Inferior parietal cortex (tissue), 1 donor: ENCODE measurements around the gene EVI5.

Experiments used
- DNase-seq: peaks from one replicate; pipeline ENCODE4 v3.0.0-alpha.2; 2016; ENCODE audit errors: extremely low spot score

EVI5 gene

DNA sequence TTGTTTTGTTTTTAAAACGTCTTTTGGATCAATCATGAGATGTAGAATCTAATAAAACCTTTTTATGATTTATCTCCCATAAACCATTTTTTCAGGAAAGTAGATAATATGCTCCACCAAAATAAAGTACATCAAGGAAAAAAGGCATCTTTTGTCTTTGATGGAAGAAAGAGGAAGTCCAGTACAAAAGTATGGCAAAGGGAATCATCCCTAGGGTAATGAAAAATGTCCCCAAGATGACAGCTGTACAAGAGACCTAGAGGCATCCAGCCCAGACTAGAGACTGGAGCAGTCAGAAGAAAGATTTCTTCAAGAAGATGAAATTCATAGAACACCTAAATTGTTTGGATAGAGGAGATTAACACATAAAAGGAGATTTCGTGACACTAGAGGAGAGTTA lies 265.9 kb downstream of the EVI5 start:
- no peak for DNase-seq

DNA sequence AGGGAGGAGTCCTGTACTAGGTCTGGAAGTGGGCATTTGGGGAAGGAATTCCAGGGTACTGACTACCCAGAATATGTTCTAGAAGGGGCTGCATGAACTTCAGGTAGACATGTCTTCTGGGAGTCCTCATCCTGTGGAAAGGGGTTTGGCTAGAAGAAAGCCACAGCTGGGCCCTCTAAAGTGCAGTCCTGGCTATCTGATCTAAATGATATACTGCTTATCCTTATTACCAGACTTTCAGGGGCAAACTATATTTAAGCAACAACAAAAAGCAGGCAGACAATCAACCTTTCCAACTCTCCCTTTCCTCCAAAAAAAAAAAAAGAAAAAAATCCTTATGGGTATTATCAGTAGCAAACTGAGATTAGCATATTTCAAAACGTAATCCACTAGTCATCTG lies 268.3 kb downstream of the EVI5 start:
- DNase-seq: no peak

DNA sequence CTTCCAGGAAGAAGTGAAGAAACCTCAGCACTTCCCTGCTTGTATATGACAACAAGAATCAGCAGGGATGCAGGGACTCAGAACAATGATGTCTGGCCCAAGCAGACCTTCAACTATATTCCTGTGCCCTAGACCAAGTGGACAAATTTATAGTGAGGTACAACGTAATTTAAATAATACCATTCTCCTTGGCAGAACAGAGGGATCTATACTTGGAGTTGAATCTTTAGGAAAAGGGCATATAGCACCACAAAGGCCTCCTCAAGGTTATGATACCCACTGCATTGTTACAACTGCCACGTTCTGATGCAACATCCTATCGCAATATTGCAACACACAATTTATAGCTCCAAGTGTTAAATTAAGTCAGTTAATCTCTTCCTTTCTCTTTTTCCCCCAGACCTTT lies 269.1 kb downstream of the EVI5 start:
- no peak for DNase-seq

DNA sequence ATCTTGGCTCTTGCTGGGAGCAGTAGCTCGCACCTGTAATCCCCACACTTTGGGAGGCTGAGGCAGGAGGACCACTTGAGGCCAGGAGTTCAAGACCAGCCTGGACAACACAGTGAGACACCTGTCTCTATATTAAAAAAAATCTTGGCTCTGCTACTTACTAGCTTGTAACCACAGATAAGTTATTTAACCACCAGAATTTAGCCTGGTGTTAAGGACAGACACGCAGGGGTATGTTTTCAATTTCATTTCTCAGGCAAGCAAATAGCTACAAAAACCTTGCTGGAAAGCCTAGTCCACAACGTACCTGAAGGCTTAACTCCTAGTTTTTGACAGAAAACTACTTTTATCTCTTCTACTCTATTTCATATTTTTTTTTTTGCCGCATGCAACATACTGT lies 273.4 kb downstream of the EVI5 start:
- no peak for DNase-seq

GRCh38 chr1:92509619-92510018 lies 275.3 kb downstream of the EVI5 start:
- no peak for DNase-seq

DNA sequence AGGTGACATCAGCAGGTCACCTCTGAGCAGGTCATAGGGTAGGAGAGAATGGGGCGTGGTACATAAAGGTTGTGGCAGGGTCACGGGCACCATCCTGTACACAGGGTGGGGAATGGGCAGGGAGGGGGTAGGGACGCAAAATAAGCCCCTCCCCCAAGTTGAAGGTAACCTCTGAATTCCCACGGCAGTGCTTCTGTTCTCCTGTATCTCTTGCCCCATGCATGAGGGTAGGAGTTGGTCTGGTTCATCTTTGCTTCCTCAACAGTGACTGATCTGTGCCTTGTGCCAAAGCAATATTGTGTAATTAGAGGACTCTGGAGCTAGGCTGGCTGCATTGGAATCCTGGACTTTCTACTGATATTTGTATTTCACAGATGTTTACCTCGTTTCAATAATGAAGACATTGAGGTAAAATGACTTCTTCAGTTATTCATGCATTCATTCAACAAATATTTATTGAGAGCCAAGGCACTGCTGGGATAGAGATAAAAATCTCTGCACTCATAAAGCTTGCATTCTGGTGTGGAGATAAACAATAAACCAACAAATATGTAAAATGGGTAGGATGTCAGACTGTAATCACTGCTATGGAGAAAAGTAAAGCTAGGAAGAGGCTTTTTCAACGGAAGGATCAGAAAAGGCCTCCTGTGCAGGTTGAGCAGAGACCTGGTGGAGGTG lies 279.8 kb downstream of the EVI5 start:
- DNase-seq: no peak

DNA sequence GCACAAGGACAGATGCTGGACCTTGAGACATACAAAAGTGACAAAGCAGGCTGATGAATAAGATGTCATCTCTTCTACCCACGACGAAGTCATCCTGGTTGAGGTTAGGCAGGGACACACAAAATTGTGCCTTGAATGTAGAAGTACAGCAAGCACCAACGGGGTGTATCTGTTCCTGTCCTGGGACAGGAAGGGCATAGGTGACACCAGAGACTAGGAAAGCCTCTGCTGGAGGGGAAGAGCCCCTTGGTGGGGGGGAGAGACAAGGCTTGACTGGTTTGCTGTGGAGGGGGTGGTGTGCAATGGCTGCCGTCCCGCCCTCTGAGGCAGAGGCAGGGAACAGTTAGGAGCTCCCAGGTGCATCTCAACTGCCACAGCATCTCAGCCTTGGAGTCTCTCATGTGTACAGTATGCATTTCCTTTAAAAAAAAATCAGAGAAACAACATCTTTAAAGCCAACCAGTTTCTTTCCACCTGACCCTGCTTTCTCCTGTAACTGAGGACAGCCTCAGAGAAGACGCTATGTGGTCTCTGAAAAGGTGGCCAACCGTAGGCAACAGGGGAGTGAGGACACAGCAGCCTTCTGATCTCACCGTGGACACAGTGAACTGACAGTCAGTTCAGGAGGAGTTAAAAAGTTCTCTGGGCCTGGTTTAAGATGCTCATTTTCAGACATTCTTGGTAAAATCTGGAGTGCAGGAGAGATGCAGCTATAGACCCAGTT lies 280.5 kb downstream of the EVI5 start:
- DNase-seq: no peak

DNA sequence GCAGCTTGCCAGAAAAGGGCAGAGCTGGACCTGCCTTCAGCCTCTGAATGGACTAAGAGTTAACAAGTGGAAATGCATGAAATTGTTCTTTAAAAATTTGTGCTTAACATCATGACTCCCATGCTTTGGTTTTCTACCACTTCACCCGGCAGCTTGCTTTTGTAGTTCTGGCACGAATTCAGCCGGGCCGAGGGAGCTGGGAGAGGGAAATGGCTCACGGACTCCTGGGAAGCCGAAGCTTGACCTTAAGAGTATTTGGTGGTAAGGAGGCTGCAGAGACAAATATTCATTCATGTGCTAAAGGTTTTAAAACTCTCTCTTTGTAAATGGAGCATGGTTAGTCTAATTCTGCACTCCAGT lies 281.0 kb downstream of the EVI5 start:
- DNase-seq: no peak

- DNase-seq: no peak
Observed at GRCh38 chr1:92503043-92503925, 281.6 kb downstream of the EVI5 start.

DNA sequence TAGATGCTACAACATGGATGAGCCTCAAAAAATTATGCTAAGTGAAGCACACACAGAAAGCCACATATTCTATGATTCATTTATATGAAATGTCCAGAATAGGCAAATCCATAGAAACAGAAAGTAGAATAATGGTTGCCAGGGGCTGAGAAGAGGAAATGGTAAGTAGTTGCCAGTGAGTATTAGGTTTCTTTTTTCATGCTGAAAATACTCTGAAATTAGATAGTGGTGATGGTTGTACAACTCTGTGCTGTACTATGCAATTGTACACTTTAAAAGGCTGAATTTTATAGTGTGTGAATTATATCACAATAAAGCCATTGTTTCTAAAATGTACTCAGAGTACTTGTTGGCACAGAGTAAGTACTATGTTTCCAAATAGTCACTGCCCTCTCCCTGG lies 282.7 kb downstream of the EVI5 start:
- DNase-seq: no peak

- no peak for DNase-seq
Observed at GRCh38 chr1:92500552-92500951, 284.4 kb downstream of the EVI5 start.

GRCh38 chr1:92495392-92496063 lies 289.4 kb downstream of the EVI5 start:
- DNase-seq: no peak

GRCh38 chr1:92494485-92495141 lies 290.3 kb downstream of the EVI5 start:
- DNase-seq: no peak

- no peak for DNase-seq
Observed at GRCh38 chr1:92493139-92493538, 291.8 kb downstream of the EVI5 start.

- DNase-seq: no peak
Observed at GRCh38 chr1:92488832-92489231, 296.1 kb downstream of the EVI5 start.

- DNase-seq: no peak
Observed at GRCh38 chr1:92488416-92488815, 296.5 kb downstream of the EVI5 start.

GRCh38 chr1:92487078-92487605 lies 297.8 kb downstream of the EVI5 start:
- no peak for DNase-seq

GRCh38 chr1:92486251-92487077 lies 298.4 kb downstream of the EVI5 start, which contains the start of gene GFI1:
Gene GFI1 (minus strand): TSS chr1:92486925. CDS start chr1:92483487, 3,438 bp downstream.
- no peak for DNase-seq

DNA sequence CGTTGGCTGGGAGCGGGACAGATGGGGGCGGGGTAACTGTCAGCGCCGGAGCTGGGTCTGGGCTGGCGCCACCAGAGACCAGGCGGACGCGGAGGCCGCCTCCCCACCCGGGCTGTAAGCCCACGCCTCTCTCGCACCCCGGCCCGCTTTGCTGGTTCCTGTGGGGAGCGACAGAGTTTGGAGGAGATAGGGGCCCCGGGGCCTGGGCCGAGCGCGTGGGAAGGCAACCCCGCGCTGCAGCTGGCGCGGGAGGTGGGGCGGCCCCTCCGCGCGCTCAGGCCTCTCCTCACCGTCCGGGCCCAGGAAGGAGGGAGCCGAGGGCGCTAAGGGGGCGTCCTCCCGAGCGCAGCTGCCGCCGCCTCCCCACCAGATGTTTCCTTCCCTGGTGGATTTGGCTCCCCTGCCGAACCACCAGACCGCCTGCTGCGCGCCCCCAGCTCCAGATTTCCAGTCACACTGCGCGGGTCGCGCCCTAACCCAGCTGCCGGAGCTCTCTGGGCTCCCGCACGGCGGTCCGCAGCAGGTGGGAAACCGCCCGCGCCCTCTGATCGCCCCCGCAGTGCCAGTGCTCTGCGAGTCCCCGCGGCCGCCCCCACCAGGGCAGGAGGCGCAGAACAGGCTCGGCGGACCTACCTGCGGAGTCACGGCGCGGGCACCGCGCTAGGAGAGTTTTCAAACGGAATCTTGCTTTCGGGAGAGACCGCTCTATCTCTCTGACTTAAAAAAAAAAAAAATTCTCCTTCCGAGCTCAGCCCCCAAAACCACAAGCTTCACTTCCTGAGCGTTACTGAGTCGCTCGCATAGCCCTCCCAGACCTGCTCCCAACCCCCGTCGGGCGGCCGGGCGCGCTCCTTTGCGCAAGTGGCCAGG lies 299.3 kb downstream of the EVI5 start:
- no peak for DNase-seq
